ENCODE results near the gene THAP7.

The THAP7 gene

DNA sequence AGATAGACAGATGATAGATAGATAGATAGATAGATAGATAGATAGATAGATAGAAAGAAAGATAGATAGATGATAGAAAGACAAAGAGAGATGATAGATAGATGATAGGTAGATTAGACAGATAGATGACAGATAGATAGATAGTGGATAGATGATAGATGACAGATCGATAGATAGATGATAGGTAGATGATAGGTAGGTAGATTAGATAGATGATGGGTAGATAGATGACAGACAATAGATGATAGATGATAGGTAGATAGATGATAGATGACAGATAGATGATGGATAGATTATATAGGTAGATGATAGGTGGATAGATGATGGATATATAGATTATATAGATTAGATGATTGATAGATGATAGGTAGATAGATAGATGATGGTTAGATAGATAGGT is 15.6 kb downstream of the THAP7 start:
- TF ChIP-seq, protein P1, sequence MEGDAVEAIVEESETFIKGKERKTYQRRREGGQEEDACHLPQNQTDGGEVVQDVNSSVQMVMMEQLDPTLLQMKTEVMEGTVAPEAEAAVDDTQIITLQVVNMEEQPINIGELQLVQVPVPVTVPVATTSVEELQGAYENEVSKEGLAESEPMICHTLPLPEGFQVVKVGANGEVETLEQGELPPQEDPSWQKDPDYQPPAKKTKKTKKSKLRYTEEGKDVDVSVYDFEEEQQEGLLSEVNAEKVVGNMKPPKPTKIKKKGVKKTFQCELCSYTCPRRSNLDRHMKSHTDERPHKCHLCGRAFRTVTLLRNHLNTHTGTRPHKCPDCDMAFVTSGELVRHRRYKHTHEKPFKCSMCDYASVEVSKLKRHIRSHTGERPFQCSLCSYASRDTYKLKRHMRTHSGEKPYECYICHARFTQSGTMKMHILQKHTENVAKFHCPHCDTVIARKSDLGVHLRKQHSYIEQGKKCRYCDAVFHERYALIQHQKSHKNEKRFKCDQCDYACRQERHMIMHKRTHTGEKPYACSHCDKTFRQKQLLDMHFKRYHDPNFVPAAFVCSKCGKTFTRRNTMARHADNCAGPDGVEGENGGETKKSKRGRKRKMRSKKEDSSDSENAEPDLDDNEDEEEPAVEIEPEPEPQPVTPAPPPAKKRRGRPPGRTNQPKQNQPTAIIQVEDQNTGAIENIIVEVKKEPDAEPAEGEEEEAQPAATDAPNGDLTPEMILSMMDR (IDR thresholded peaks at IDR 0.05; ENCODE audit: low read depth, low read length): no peak
- DNase-seq (ENCODE audit: low read depth, low spot score): no peak
- no peak overlapping the region for H3K4me3 ChIP-seq (ENCODE audit: low read depth, low read length)
- in situ Hi-C loops (cut with HindIII; ENCODE audit: low sequenced_read_pairs): no loop called here

- TF ChIP-seq, protein P1 (IDR thresholded peaks at IDR 0.05; ENCODE audit: low read depth, low read length): no peak
Measured at GRCh38 chr22:20985720-20986119, 16.2 kb downstream of the THAP7 start.

DNA sequence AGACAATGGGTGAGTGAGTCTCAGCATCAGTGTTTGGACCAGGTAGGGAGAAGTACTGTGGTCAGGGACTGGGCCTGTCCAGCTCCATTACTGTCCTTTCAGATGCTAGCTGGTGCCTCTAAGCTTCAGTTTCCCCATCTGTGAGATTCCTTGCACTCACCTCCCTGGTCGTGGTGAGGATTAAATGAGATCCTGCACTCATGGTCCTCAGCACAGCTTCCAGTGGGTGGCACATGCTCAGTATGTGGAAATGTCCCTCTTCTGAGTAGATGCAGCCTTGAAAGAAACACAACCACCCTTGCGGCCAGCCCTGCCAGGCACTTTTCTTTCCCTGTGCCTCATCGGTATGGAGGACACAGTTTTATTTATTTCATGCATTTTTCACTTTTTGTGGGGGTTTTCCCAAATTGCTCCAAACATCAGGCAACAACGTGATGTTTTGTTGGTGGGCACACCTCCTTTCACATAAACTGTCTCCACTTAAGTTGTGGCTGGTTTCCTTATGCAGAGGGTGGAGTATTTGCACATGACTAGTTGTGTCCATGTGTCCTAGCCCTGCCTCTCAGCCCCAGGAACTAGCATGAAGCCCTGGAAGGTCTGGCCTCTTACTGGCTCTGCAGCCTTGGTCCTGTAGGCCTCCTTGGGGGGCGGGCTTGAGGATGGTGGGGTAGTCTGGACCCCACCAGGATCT is 18.7 kb downstream of the THAP7 start:
- peak overlapping the region; percentile 85 for H3K4me3 ChIP-seq (ENCODE audit: low read depth, low read length)
- no peak for DNase-seq (ENCODE audit: low read depth, low spot score)
- in situ Hi-C loops (cut with HindIII; ENCODE audit: low sequenced_read_pairs): no loop called here
- TF ChIP-seq, protein P1 (IDR thresholded peaks at IDR 0.05; ENCODE audit: low read depth, low read length): no peak

More at GRCh38 chr22:20985720-20986119, 16.2 kb downstream of the THAP7 start:
- no peak for DNase-seq (ENCODE audit: low read depth, low spot score)
- no peak overlapping the region for H3K4me3 ChIP-seq (ENCODE audit: low read depth, low read length)
- in situ Hi-C loops (cut with HindIII; ENCODE audit: low sequenced_read_pairs): no loop called here

- TF ChIP-seq, protein P1 (IDR thresholded peaks at IDR 0.05; ENCODE audit: low read depth, low read length): no peak
- peak overlapping the region; percentile 85 for H3K4me3 ChIP-seq (ENCODE audit: low read depth, low read length)
- in situ Hi-C loops (cut with HindIII; ENCODE audit: low sequenced_read_pairs): no loop called here
- DNase-seq (ENCODE audit: low read depth, low spot score): no peak
Measured at GRCh38 chr22:20982563-20982882, 19.4 kb downstream of the THAP7 start.

DNA sequence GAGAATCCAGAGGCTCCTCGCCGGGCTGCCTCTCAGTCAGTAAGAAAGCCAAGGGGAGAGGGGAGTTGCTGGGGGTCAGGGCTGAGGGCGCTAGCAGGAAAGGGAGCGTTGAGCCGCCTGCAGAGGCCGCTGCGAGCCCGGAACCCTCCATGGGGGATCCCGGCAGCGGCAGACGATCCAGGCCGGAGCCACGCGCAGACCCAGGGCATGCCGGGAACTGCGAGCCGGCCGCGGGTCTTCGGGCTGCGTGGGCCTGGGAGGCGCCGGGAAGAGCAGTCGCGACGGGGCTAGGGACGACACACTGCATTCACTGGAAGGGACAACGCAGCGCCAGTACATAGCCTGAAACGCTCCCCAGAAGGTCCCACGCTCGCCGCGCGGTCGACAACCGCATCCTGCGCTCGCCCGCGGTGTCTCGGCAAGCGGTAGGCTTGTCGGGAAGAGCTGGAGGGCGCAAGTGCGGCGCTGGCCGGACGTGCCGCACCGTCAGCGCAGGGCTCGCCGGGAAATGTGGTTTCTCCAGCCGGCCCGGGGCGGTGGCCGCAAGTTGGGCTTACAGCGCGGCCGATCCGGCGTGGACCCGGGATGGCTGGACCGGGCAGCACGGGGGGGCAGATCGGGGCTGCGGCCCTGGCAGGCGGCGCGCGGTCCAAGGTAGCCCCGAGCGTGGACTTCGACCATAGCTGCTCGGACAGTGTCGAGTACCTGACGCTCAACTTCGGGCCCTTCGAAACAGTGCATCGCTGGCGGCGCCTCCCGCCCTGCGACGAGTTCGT is 19.9 kb downstream of the THAP7 start, which contains the start of gene LZTR1:
LZTR1 (plus strand) TSS at position 511 of the 776 bp plus-strand sequence; CDS start at position 586, 75 bp downstream.
- peak within 1 kb of the TSS; percentile 85 for H3K4me3 ChIP-seq (ENCODE audit: low read depth, low read length)
- DNase-seq (ENCODE audit: low read depth, low spot score): peak; percentile 88
- in situ Hi-C loops (cut with HindIII; ENCODE audit: low sequenced_read_pairs): no loop called here
- TF ChIP-seq, protein P1 (IDR thresholded peaks at IDR 0.05; ENCODE audit: low read depth, low read length): peak; percentile 75

DNA sequence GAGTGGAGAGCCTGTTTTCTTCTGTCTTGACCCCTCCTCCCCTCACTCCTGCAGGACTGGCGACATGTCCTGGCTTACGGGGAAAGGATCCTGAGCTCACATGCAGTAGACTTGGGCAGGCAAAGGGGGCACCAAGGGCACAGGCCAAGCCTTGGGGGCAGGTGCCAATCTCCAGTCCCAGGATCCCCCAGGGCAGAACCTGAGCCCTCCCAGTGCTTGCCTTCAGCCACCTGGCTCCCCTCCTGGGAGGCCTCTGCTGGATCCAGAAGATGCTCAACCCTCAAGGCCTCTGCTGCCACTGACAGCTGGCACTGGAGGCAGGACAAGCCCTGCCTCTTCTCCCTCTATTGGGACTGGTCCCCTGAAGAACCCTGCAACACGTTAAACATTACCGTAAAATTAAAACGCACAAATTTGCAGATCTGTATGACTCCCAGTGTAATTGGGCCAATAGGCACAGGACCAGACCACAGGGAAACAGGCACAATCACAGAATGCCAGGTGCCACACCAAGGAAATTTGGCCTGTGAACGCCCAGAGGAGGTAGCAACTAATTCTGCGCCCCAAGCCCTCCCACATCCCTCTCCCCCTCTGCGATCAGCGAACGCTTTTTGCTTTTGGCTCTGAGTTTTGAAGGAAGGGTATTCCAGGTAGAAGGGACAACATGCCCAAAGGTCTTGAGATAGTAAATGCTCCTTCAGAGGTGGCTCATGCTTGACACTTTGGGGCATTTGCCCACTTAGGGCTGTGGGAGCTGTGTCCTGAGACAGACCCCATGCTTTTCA is 20.8 kb downstream of the THAP7 start:
- DNase-seq (ENCODE audit: low read depth, low spot score): no peak
- TF ChIP-seq, protein P1 (IDR thresholded peaks at IDR 0.05; ENCODE audit: low read depth, low read length): no peak
- H3K4me3 ChIP-seq (ENCODE audit: low read depth, low read length): peak overlapping the region; percentile 85
- in situ Hi-C loops (cut with HindIII; ENCODE audit: low sequenced_read_pairs): no loop called here

Data from astrocyte of the spinal cord (primary cell).